NCI-H146 treated with DMSO at 0.1 percent for 48 hours (cell line): Measurements from ENCODE around the gene TMEM167A.
A peak's percentile ranks its signal among the peaks of the same experiment; 100 is the strongest.

Experiments used
- DNase-seq: peaks from one replicate; lab custom pipeline; 2025; ENCODE audit not compliant: unreplicated experiment; lab: John Stamatoyannopoulos, UW

The TMEM167A gene, protein sequence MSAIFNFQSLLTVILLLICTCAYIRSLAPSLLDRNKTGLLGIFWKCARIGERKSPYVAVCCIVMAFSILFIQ

DNA sequence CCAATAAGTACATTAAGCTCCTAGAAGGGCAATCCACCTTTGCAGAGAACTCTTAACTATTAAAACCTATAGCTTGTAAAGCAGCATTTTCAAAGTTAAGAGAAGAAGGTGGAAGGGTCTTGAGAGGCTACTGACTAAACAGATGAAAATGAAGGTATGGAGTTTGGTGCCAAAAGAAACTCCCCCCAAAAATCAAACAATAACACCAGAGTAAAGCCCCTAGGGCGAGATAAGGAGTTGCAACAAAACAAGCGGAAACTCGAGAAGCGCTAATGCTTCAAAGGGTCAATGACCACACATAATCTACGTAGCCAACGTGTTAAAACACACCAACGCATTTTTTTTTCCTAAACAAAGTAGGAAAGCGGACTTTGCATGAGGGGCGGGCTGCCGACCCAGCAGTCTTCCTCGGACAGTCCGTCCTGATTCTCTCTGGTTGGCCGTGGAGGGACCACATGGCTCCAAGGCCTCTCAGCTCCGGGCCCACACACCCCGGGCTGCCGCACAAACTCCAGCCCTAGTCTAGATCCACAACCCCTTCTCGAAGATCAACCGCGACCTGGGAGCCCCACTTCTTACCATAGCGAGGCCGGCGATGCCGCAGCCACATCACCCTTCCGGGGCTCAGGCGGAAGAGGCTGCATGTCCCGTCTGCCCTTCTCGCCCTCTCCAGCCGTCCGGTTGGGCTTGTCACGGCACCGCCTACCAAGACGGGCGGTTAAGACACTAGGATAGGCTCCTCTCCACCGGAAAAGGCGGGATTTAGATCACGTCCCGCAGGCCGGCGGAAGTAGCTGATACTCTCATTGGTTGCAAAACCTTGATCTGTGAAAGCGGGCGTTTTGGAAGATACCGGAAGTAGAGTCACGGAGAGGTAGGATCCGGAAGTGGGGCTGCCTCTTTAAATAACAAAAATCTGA, at the start of gene TMEM167A, which contains the start of gene XRCC4:
TSS of gene TMEM167A (minus strand) at position 653 of the 920 bp plus-strand sequence. CDS start at position 582, 71 bp downstream.
TSS of gene XRCC4 (plus strand) at position 806 of the 920 bp plus-strand sequence. CDS start 27,373 bp downstream, outside the sequence.
- peak; percentile 94 for DNase-seq

GRCh38 chr5:83126501-83126900, 49.3 kb upstream of the TMEM167A start:
- no peak for DNase-seq

DNA sequence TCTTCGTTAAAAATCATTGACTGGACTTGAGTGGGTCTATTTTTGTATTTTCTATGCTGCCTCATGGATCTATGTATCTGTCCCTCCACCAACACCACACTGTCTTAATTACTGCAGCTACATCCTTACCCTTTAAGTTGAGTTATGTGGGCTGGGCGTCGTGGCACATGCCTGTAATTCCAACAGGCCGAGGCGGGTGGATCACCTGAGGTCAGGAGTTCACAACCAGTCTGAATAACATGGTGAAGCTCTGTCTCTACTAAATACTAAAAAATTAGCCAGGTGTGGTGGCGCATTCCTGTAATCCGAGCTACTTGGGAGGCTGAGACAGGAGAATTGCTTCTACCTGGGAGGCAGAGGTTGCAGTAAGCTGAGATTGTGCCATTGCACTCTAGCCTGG, 48.4 kb upstream of the TMEM167A start:
- DNase-seq = no peak

DNA sequence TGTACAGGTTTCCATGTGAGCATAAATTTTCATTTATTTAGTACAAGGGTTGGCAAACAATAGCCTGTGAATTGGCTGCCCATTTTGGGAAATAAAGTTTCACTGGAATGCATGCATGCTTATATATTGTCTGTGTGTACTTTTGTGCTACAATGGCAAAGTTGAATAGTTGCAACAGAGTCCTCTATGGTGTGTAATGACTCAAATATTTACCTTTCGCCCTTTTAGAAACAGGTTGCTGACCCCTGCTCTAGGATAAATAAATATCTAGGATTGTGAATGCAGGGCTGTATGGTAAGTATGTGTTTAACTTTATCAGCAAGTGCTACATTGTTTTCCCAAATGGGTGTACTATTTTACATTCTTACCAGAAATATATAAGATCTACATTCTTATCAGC, 47.4 kb upstream of the TMEM167A start:
- DNase-seq = no peak

- no peak for DNase-seq
These were observed 41.8 kb upstream of the TMEM167A start for GRCh38 chr5:83118976-83119375.

DNA sequence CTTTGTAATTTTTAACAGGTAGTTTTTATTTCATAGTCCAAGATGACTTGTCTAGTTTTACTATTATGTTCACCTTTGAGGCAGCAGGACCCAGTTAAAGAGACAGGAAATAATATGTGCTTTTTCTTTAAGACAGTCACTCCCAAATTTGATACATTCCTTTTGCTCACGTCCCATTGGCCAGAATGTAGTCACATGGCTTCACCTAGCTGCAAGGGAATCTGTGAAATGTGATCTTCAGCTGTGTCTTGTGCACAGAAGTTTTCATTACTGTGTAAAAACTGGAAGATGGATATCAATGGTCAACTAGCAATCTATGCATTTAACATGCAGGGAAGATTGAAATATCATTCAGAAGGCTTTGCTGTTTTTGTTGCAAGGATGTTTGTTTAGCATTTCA, 41.3 kb upstream of the TMEM167A start:
- DNase-seq = no peak

DNA sequence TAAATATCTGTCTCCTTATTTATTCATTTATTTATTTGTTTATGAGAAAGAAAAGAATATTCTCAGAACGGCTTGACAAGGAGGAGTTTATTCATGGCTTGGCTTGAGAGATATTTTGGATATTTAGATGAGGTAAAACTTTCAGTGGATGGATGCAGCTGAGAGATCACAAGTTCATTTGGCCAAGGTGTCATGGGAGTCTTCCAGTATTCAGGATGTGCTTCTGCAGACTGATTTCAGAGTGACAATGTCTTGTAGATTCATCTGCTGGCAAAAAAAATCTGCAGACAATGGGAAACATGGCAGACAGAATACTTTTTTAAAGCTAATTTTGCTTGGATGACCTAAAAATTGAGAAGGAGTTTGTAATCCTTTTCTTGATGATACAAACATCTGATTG, 38.6 kb upstream of the TMEM167A start:
- DNase-seq = no peak

DNA sequence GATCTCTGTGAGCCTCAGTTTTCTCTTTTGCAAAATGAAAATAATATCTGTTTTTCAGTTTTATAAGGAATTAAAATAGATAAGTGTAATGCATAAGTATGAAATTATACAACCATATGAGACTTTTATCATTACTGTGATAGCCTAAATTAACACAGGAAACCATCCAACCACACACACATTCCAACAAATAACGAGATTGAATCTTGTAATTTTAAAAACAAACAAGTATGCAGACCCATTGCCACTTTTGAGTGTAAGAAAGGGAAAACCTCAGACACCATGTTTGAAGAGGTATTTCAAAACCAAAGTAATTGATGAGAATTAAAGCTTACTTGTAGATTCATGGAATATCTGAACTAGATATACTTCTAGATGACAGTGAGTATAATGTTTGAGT, 32.2 kb upstream of the TMEM167A start:
- DNase-seq = no peak

GRCh38 chr5:83107692-83108420, 30.7 kb upstream of the TMEM167A start:
- DNase-seq = no peak

- no peak for DNase-seq
These were observed 26.8 kb upstream of the TMEM167A start for GRCh38 chr5:83104021-83104420.

DNA sequence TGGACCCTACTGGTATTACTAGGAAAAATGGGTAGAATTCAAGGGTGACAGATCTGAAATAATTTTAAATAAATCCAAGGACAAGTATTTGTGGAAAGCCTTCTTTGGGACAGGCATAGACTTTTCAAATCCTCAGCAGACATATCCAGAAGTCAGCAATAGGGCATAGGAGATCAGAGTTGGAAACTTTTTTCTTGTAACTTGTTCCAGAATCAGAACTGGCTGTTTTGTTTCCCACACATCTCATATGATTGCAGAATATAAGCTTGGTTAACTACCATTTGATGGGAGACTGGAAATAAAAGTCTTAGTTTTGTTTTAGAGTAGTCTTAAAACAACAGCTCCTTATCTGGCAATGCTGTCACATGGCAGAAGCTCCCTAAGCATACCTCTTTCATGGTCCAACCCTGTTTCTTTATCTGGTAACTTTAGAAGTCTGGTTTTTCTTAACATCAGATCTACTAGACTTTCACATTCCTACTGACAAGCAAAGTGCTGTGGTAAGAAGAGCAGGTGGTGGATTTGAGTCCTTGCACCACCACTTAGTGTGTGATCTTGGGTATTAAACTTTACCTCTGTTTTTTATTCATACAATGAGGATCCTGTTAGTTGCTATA, 25.3 kb upstream of the TMEM167A start:
- DNase-seq = no peak

DNA sequence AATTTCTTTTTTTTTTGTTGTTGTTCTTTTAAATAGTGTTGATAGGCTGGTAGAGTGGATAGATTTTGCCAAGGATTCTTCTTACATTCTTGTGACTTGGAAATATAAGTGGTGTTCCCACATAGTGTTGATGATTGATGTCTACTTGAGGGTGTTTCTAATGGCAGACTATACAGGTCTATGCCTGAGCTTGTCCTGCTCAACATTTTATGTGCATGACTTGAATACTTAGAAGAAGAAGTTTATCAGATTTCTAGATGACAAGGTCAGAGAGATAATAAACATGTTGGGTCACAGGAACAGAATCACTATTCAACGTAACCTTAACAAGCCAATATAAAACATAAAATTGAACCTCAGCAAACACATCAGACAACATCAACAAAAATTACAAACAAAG, 24.3 kb upstream of the TMEM167A start:
- no peak for DNase-seq

GRCh38 chr5:83099445-83099844, 22.3 kb upstream of the TMEM167A start:
- no peak for DNase-seq

DNA sequence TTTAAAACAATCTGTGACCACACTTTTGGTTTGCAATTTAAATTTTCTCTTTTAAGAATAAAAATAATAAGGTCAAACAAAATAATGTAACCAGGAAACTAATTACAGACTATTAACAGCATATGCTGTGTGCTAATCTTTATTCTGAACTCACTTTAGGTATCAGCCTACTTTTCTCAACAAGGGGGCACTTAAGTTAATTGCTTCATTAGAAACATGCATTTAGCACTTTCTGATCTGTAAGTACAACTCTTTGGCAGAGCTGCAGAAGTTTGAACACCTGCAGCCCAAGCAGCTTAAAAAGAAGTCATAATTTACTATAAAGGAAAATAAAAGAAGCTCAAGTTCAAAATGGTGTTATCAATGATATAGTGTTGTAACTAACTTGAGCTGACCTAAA, 21.8 kb upstream of the TMEM167A start:
- no peak for DNase-seq

DNA sequence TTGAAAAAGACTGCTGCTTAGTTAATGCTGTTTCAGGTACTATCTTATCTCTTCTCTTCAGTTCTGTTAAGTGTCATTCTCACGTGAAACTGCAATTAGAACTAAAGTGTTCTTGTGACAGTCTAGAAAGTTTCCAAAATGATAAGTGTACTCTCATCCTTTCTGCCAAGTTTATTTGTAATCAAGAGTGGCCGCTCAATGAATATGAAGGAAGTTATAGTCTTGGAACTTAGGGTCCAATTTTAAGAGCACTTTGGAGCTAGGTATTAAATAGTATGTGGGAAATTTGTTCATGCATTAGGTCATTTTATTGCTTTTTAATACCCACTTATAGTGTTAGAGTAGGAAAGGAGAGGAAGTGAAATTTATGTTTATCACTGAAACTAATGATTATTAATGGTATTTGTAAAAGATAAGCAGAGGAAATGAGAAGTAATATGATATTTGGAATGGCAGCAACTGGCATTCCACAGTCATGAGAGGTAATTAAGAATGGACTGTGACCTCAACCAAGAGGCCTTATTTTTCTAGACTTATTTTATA, 20.6 kb upstream of the TMEM167A start:
- DNase-seq = no peak

DNA sequence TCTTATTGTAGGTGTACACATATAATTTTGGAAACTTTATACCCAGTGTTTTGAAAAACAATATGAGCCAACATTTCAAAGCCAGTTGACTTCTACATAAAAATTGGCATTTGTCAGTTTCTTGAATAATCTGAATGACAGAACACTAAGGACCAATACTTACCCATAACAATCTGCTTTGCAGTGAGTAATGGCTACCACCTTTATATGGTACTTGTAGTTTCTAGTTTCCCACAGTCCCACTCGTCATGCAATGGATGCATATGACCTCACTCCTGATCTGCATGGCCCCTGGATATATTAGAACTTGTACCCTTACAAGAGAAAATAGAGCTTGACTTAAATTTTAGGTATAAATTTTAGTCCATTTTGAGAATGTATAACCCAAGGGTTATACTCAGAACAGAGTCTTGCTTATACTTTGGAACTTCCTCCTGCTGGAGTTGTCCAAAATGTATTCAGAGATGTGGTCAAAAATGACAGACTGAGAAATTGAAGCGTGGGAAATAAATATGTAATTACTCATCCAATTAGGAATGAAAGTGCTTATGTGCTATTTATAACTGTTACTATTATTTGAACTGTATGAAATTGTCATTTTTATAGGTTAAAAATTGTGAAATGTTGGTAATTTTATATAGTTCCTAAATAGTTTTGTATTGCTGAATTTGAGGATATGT, 19.6 kb upstream of the TMEM167A start:
- no peak for DNase-seq

DNA sequence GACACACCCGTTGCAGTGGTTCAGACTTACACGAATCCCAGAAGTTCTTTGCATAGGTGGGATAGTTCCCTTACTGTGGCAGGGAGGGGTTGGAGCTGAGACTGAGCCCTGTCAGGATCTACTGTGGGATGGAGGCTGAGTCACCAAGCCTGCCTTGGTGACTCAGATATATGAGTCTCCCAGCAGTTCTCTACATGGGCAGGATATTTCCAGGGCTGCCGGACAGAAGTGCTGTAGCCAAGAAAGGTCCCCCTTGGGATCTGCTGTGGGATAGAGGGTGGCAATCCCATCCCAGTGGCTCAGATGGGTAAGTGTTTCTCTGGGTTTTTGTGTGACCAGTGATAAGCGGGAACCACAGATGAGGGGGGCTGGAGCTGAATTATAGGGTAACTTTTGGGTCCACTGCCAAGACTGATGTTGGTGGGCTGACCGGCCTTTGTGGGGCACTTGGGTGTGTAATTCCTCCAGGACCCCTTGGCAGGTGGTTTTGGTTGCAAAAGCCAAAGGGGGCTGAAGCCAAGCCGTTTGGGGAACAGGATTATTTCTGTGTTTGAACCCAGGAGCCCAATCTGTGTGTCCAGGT, 18.9 kb upstream of the TMEM167A start:
- no peak for DNase-seq

GRCh38 chr5:83095163-83095956, 18.2 kb upstream of the TMEM167A start:
- no peak for DNase-seq

DNA sequence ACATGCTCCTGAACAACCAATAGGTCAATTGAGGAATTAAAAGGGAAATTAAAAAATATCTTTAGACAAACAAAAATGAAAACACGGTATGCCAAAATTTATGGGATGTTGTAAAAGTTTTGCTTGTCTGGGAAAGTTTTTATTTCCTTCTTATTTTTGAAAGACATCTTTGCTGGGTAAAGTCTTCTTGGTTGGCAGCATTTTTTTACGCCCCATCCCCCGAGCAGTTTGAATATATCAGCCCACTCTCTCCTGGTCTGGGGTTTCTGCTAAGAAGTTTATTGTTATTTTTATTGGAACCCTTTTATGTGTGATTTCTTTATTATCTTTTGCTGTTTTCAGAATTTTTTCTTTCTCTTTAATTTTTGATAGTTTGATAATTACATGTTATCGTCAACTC, 16.5 kb upstream of the TMEM167A start:
- no peak for DNase-seq
